Measurements from ENCODE around the gene PBRM1. TPM values are rescaled to one million over a fixed set of nuclear protein-coding genes. Genes with fewer than 3 reads are reported as not detected.

PBRM1 gene
- total RNA-seq, 1 donor from 2014 or later, result 131 TPM

DNA sequence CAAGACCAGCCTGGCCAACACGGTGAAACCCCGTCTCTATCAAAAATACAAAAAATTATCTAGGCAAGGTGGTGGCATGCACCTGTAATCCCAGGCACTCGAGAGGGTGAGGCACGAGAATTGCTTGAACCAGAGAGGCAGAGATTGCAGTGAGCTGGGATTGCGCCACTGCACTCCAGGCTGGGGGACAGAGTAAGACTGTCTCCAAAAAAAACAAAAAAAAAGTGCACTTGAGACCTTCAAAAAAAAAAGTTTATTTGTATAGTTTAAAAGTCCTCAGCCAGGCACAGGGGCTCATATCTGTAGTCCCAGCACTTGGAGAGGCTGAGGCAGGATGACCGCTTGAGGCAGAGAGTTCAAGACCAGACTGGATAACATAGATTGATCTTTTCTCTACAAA lies 2.1 kb downstream of the PBRM1 start:
- peaks cover 39% of the 10 kb centered on the region for H3K4me1 Mint-ChIP-seq (ENCODE audit: low read depth)
- TF ChIP-seq, protein P1, sequence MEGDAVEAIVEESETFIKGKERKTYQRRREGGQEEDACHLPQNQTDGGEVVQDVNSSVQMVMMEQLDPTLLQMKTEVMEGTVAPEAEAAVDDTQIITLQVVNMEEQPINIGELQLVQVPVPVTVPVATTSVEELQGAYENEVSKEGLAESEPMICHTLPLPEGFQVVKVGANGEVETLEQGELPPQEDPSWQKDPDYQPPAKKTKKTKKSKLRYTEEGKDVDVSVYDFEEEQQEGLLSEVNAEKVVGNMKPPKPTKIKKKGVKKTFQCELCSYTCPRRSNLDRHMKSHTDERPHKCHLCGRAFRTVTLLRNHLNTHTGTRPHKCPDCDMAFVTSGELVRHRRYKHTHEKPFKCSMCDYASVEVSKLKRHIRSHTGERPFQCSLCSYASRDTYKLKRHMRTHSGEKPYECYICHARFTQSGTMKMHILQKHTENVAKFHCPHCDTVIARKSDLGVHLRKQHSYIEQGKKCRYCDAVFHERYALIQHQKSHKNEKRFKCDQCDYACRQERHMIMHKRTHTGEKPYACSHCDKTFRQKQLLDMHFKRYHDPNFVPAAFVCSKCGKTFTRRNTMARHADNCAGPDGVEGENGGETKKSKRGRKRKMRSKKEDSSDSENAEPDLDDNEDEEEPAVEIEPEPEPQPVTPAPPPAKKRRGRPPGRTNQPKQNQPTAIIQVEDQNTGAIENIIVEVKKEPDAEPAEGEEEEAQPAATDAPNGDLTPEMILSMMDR (IDR thresholded peaks at IDR 0.05; ENCODE audit: unreplicated experiment), result no peak
- peak overlapping the region; percentile 46 for H3K27ac Mint-ChIP-seq
- no peak for DNase-seq (ENCODE audit: low spot score, unreplicated experiment)
- H3K9me3 Mint-ChIP-seq (ENCODE audit: low read depth), result no peaks in the 10 kb centered on the region
- no peaks in the 10 kb centered on the region for H3K27me3 Mint-ChIP-seq
- peak overlapping the region; percentile 90 for H3K4me3 Mint-ChIP-seq (ENCODE audit: low read depth)
- H3K36me3 Mint-ChIP-seq (ENCODE audit: insufficient read depth), result peaks cover 13% of the 10 kb centered on the region

DNA sequence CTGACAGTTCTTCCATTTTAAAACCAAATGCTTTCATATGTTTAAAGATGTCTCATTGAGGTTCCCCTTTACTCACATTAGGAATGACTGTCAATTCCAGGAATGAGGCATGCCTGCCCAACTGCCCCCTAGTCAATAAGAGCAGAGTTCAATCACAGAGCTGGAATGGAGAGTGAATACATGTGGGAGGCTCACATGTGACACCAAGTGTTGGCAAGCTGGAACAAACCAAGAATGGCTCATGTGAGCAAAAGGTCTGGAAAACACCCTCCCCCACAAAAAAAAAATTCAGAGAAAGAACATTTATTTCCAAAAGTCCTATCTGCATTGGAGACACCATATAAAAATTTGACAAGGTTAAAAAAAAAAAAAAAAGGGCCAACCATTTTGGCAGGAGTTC lies 3.7 kb downstream of the PBRM1 start:
- TF ChIP-seq, protein P1 (IDR thresholded peaks at IDR 0.05; ENCODE audit: unreplicated experiment), result peak; percentile 10
- Mint-ChIP-seq H3K4me3 (ENCODE audit: low read depth) (no peak overlapping the region), H3K27ac (peak overlapping the region; percentile 85), H3K27me3 (no peaks in the 10 kb centered on the region), H3K9me3 (ENCODE audit: low read depth) (no peaks in the 10 kb centered on the region), H3K4me1 (ENCODE audit: low read depth) (peaks cover 32% of the 10 kb centered on the region), H3K36me3 (ENCODE audit: insufficient read depth) (peaks cover 16% of the 10 kb centered on the region)
- no peak for DNase-seq (ENCODE audit: low spot score, unreplicated experiment)

DNA sequence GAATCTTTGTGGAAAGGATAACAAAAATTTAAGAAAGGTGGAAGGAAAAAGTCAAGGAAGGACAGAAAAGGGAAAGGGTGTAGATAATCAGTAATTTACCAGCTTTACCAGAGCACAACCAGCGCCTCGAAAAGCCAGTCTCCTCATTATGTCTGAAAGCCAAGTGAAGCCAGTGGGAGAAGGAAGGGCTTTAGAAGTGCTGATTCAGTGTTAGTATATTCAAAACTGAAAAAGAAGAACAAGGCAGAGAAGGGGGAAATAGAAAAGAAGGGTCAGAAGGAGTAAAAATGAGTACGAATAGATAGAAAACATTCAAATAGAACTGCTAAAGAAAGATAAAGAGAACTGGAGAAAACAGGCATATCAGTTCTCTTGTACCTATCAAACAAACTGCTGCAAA lies 4.1 kb downstream of the PBRM1 start:
- peak overlapping the region; percentile 62 for H3K27ac Mint-ChIP-seq
- H3K36me3 Mint-ChIP-seq (ENCODE audit: insufficient read depth), result peaks cover 20% of the 10 kb centered on the region
- peaks cover 27% of the 10 kb centered on the region for H3K4me1 Mint-ChIP-seq (ENCODE audit: low read depth)
- no peak overlapping the region for H3K4me3 Mint-ChIP-seq (ENCODE audit: low read depth)
- H3K9me3 Mint-ChIP-seq (ENCODE audit: low read depth), result no peaks in the 10 kb centered on the region
- TF ChIP-seq, protein P1 (IDR thresholded peaks at IDR 0.05; ENCODE audit: unreplicated experiment), result no peak
- no peaks in the 10 kb centered on the region for H3K27me3 Mint-ChIP-seq
- no peak for DNase-seq (ENCODE audit: low spot score, unreplicated experiment)

DNA sequence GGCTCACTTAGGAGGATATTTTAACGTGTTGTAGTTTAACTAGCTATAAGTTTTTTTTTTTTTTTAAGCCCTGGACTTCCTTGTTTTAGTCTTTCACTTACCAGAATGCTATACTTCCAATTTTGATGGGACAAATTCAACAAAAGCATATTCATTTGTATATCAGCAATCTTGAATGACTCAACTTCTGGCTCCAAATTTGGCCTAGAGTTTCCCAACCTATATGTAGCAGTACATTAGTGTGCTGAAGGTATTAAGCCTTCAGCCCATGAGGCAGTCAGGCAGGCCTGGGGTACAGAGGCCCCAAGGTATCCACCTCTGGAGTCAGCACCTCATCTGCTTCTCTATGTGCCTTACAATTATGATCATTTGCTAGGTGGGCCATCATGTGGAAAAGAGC lies 5.9 kb downstream of the PBRM1 start:
- no peak overlapping the region for H3K27ac Mint-ChIP-seq
- TF ChIP-seq, protein P1 (IDR thresholded peaks at IDR 0.05; ENCODE audit: unreplicated experiment), result no peak

DNA sequence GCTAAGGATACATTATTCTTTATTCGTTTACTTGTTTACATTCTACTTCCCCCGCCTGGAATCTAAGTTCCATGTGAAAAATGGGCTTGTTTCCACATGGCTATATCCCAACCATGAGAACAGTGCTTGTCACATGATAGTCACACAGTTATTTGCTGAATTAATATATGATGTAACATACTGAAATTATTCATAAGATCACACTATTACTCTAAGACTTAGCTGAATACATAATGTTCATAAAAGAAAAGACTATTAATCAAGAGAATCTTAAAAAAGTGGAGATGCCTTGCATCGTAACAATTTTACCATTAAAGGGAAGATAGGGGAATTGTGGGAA lies 6.5 kb downstream of the PBRM1 start:
- H3K4me3 Mint-ChIP-seq (ENCODE audit: low read depth), result no peak overlapping the region
- no peak overlapping the region for H3K27ac Mint-ChIP-seq
- H3K36me3 Mint-ChIP-seq (ENCODE audit: insufficient read depth), result peaks cover 33% of the 10 kb centered on the region

More for the DNA sequence above, 5.9 kb downstream of the PBRM1 start:
- Mint-ChIP-seq H3K36me3 (ENCODE audit: insufficient read depth) (peaks cover 32% of the 10 kb centered on the region), H3K4me1 (ENCODE audit: low read depth) (peaks cover 24% of the 10 kb centered on the region), H3K4me3 (ENCODE audit: low read depth) (no peak overlapping the region), H3K27me3 (no peaks in the 10 kb centered on the region), H3K9me3 (ENCODE audit: low read depth) (no peaks in the 10 kb centered on the region)
- DNase-seq (ENCODE audit: low spot score, unreplicated experiment), result no peak

More for the DNA sequence above, 6.5 kb downstream of the PBRM1 start:
- no peak for DNase-seq (ENCODE audit: low spot score, unreplicated experiment)
- Mint-ChIP-seq H3K4me1 (ENCODE audit: low read depth) (peaks cover 18% of the 10 kb centered on the region), H3K9me3 (ENCODE audit: low read depth) (no peaks in the 10 kb centered on the region), H3K27me3 (no peaks in the 10 kb centered on the region)
- TF ChIP-seq, protein P1 (IDR thresholded peaks at IDR 0.05; ENCODE audit: unreplicated experiment), result no peak

Data from progenitor cell of endocrine pancreas (in vitro differentiated cells).